Right lobe of liver (tissue), 4 donors: ENCODE results near the gene SVEP1.

Source experiments
- POLR2A ChIP-seq: fragments of 450-650 bp; IDR thresholded peaks from one replicate; pipeline ENCODE4 v1.6.1; 2017; ENCODE audit warnings: antibody characterized with exemption, mild to moderate bottlenecking
- TF ChIP-seq, protein P1 (sequence below), 4 donors: fragments of 200-600 bp in 3 of 4; fragments of 450-650 bp in 1 of 4; IDR thresholded peaks; one replicate each; pipeline versions ENCODE4 v1.5.1 to v1.8.0; 2016 to 2022; ENCODE audit warnings: antibody characterized with exemption in 4 of 4, mild to moderate bottlenecking in 2 of 4
- donor health status: DM: no; HTN: no; CAD: no.
- donor health status: DM: no; HTN: no; CAD: no.
- donor health status: DM: no; HTN: yes; CAD: no.

DNA sequence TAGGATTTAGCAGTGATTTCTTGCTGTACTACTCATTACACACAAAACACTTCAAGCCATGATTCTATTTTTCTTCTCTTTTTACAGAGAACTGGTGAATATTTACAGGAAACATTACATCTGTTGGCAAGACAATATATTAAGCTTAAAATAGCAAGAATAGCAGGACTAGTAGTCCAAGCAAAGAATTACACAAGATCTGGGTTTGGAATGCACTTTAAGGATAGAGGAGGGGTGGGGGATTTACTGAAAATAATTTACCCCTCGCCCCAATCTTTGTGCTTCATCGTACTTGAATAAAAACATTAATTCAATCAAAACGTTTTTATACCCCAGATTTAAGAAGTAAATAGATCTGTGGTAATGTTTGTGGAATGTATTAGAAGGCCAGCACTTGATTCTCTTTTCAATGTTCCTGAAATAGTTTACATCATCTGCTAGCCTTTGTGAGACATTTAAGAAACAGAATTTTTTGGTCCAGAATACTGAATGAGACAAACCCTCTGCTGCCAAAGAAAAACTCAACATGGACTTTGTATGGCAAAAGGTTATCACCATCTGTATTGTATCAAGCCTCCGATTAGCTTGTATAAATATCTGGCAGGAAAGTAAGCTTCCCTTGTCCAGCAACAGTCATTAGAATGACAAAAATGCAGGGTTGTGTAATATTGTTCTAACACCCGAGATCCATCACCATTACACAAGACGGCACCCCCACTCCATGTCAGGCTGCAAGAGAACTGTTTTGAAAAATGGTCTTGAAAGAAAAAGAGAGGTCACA is 23.8 kb downstream of the SVEP1 start:
- TF ChIP-seq, protein P1, sequence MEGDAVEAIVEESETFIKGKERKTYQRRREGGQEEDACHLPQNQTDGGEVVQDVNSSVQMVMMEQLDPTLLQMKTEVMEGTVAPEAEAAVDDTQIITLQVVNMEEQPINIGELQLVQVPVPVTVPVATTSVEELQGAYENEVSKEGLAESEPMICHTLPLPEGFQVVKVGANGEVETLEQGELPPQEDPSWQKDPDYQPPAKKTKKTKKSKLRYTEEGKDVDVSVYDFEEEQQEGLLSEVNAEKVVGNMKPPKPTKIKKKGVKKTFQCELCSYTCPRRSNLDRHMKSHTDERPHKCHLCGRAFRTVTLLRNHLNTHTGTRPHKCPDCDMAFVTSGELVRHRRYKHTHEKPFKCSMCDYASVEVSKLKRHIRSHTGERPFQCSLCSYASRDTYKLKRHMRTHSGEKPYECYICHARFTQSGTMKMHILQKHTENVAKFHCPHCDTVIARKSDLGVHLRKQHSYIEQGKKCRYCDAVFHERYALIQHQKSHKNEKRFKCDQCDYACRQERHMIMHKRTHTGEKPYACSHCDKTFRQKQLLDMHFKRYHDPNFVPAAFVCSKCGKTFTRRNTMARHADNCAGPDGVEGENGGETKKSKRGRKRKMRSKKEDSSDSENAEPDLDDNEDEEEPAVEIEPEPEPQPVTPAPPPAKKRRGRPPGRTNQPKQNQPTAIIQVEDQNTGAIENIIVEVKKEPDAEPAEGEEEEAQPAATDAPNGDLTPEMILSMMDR (IDR thresholded peaks at IDR 0.05), result no peak
- no peak for TF ChIP-seq POLR2A
